ENCODE results near the gene CUL4A. TPM values are rescaled to one million over a fixed set of nuclear protein-coding genes. Genes with fewer than 3 reads are reported as not detected.
A peak's percentile ranks its signal among the peaks of the same experiment; 100 is the strongest.
"Not testable (repeated sequence)": the region's sequence is repeated elsewhere in the genome, so short reads cannot be mapped to it uniquely, and the experiment has no call there.

The CUL4A gene
- total RNA-seq, 1 donor from 2014 or later: 60.1 TPM

- intact Hi-C loops (cut with DNase I): no loop called here
- ATAC-seq: peak in 1 of 2 donors; percentile 32
These were observed 95.8 kb downstream of the CUL4A start for GRCh38 chr13:113305208-113305607.

GRCh38 chr13:113307491-113307890 lies 98.1 kb downstream of the CUL4A start:
- no peaks in the 10 kb centered on the region for H3K4me1 ChIP-seq
- H3K9me3 ChIP-seq: no peaks in the 10 kb centered on the region
- DNase-seq (no peak), ATAC-seq (no peak)
- TF ChIP-seq CTCF (IDR thresholded peaks at IDR 0.05): no peak
- H3K27me3 ChIP-seq (ENCODE audit: low read depth): no peaks in the 10 kb centered on the region
- peaks cover 69% of the 10 kb centered on the region for H3K36me3 ChIP-seq
- intact Hi-C loops (cut with DNase I): no loop called here
- H3K27ac ChIP-seq: no peak overlapping the region
- no peak overlapping the region for H3K4me3 ChIP-seq

More at GRCh38 chr13:113305208-113305607, 95.8 kb downstream of the CUL4A start:
- Histone ChIP-seq H3K27me3 (ENCODE audit: low read depth) (no peaks in the 10 kb centered on the region), H3K4me3 (no peak overlapping the region), H3K9me3 (no peaks in the 10 kb centered on the region), H3K27ac (no peak overlapping the region), H3K4me1 (peaks cover 4% of the 10 kb centered on the region), H3K36me3 (peaks cover 46% of the 10 kb centered on the region)
- DNase-seq: no peak
- no peak for TF ChIP-seq CTCF (IDR thresholded peaks at IDR 0.05)

- DNase-seq (no peak), ATAC-seq (no peak)
- H3K27me3 ChIP-seq (ENCODE audit: low read depth): no peaks in the 10 kb centered on the region
- TF ChIP-seq CTCF (IDR thresholded peaks at IDR 0.05): no peak
- intact Hi-C loops (cut with DNase I): no loop called here
- no peaks in the 10 kb centered on the region for H3K9me3 ChIP-seq
- peaks cover 68% of the 10 kb centered on the region for H3K36me3 ChIP-seq
- no peak overlapping the region for H3K4me3 ChIP-seq
- no peaks in the 10 kb centered on the region for H3K4me1 ChIP-seq
- no peak overlapping the region for H3K27ac ChIP-seq
These were observed 100.1 kb downstream of the CUL4A start for GRCh38 chr13:113309473-113309872.

- DNase-seq; H3K4me3 ChIP-seq; H3K4me1 ChIP-seq; H3K27me3 ChIP-seq (ENCODE audit: low read depth); H3K27ac ChIP-seq; ATAC-seq; intact Hi-C loops (cut with DNase I); H3K9me3 ChIP-seq: not testable (repeated sequence)
- peaks cover 68% of the 10 kb centered on the region for H3K36me3 ChIP-seq
These were observed 104.7 kb downstream of the CUL4A start for GRCh38 chr13:113314112-113314511.

- H3K4me3 ChIP-seq; H3K27me3 ChIP-seq (ENCODE audit: low read depth); H3K4me1 ChIP-seq; DNase-seq; H3K9me3 ChIP-seq; H3K27ac ChIP-seq; intact Hi-C loops (cut with DNase I); ATAC-seq: not testable (repeated sequence)
- H3K36me3 ChIP-seq: peaks cover 68% of the 10 kb centered on the region
These were observed 105.6 kb downstream of the CUL4A start for GRCh38 chr13:113314895-113315470.

- no peak for TF ChIP-seq CTCF (IDR thresholded peaks at IDR 0.05)
These were observed 106.6 kb downstream of the CUL4A start for GRCh38 chr13:113315992-113316391.

More at GRCh38 chr13:113315992-113316391, 106.6 kb downstream of the CUL4A start:
- DNase-seq (no peak), ATAC-seq (no peak)
- intact Hi-C loops (cut with DNase I): no loop called here
- H3K9me3 ChIP-seq: no peaks in the 10 kb centered on the region
- no peak overlapping the region for H3K4me3 ChIP-seq
- H3K4me1 ChIP-seq: no peaks in the 10 kb centered on the region
- no peaks in the 10 kb centered on the region for H3K27me3 ChIP-seq (ENCODE audit: low read depth)
- H3K36me3 ChIP-seq: peaks cover 68% of the 10 kb centered on the region
- H3K27ac ChIP-seq: no peak overlapping the region

Small RNA genes within 50 kb of the gene (microRNA-seq; reads per million reads assigned to microRNA genes)
- not detected for gene MIR8075 (ENCODE audit: borderline number of aligned reads)

Other genes with a start within 250 kb of the CUL4A start
- 42.4 TPM for gene MCF2L, start 240.4 kb upstream of the CUL4A start, total RNA-seq
- not detected for gene F7, start 103.8 kb upstream of the CUL4A start, total RNA-seq
- gene F10, start 86.8 kb upstream of the CUL4A start, total RNA-seq: 8.9 TPM
- gene PROZ, start 51.0 kb upstream of the CUL4A start, total RNA-seq: not detected
- 35.1 TPM for gene PCID2, start 944 bp upstream of the CUL4A start, total RNA-seq
- 353 TPM for gene LAMP1, start 87.6 kb downstream of the CUL4A start, total RNA-seq
- 4.2 TPM for gene GRTP1, start 154.5 kb downstream of the CUL4A start, total RNA-seq
- 2.7 TPM for gene ADPRHL1, start 243.9 kb downstream of the CUL4A start, total RNA-seq